ENCODE data around the gene PAQR4. TPM values are rescaled to one million over a fixed set of nuclear protein-coding genes. Genes with fewer than 3 reads are reported as not detected.

The PAQR4 gene
- polyA plus RNA-seq, 1 donor from 2014 or later, result 47.8 TPM

DNA sequence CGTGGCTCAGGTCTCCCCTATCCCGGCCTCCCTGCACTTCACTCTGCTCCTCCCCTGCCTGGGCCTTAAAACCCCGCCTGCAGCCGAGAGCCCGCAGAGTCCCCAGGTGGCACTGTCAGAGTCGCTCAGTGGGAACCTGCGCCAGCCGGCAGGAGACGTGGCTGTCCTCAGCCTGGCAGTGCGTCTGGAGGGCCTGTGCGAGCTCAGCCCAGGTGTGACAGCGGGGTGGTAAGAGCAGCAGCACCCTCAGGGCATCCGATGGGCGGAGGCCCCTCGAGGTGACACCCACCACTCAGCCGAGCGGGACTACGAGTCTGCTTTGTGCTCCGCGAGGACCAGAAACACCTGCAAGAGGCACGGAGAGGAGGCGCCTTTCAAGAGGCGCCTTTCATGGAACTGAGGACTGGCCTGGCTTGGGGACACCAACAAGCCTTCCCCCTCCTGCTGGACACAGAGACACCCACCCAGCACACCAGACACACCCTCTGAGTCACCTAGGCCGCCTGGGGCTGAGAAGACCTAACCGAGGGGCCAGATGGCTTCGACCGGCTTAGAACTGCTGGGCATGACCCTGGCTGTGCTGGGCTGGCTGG is 43.8 kb downstream of the PAQR4 start, which contains the start of gene CLDN9:
CLDN9 (plus strand) TSS at position 96 of the 593 bp plus-strand sequence; CDS start at position 536, 440 bp downstream.
- Histone ChIP-seq H3K9me2 (ENCODE audit: insufficient read depth, low read length) (no peaks in the 10 kb centered on the region), H3K27ac (ENCODE audit: low read length) (no peak within 1 kb of the TSS), H4K20me1 (ENCODE audit: insufficient read depth) (no peaks in the 10 kb centered on the region), H3K9me3 (ENCODE audit: low read length) (no peaks in the 10 kb centered on the region), H3K79me2 (replicated peaks; ENCODE audit: insufficient read depth, low read length) (no peaks in the 10 kb centered on the region), H3K9ac (ENCODE audit: low read length) (no peak within 1 kb of the TSS), H3K4me3 (ENCODE audit: low read length) (no peak within 1 kb of the TSS), H2AFZ (ENCODE audit: low read depth, low read length) (no peak within 1 kb of the TSS), H3K36me3 (ENCODE audit: insufficient read depth, low read length) (no peaks in the 10 kb centered on the region), H3K27me3 (ENCODE audit: insufficient read depth, low read depth, low read length) (peaks cover 52% of the 10 kb centered on the region), H3K4me2 (ENCODE audit: low read length) (no peak within 1 kb of the TSS), H3F3A (ENCODE audit: insufficient read depth, low read length, poor library complexity, severe bottlenecking) (no peaks in the 10 kb centered on the region)
- TF ChIP-seq TAF1 (IDR thresholded peaks at IDR 0.05; ENCODE audit: low read depth), result no peak
- TF ChIP-seq EP300 (conservative IDR thresholded peaks at IDR 0.05; ENCODE audit: poor library complexity, severe bottlenecking), result no peak
- no peak for TF ChIP-seq SMC3 (conservative IDR thresholded peaks at IDR 0.05; ENCODE audit: poor library complexity)
- no peak for TF ChIP-seq RAD21 (conservative IDR thresholded peaks at IDR 0.05)
- TF ChIP-seq, protein P1, sequence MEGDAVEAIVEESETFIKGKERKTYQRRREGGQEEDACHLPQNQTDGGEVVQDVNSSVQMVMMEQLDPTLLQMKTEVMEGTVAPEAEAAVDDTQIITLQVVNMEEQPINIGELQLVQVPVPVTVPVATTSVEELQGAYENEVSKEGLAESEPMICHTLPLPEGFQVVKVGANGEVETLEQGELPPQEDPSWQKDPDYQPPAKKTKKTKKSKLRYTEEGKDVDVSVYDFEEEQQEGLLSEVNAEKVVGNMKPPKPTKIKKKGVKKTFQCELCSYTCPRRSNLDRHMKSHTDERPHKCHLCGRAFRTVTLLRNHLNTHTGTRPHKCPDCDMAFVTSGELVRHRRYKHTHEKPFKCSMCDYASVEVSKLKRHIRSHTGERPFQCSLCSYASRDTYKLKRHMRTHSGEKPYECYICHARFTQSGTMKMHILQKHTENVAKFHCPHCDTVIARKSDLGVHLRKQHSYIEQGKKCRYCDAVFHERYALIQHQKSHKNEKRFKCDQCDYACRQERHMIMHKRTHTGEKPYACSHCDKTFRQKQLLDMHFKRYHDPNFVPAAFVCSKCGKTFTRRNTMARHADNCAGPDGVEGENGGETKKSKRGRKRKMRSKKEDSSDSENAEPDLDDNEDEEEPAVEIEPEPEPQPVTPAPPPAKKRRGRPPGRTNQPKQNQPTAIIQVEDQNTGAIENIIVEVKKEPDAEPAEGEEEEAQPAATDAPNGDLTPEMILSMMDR (IDR thresholded peaks at IDR 0.05; ENCODE audit: poor library complexity, severe bottlenecking), result no peak

DNA sequence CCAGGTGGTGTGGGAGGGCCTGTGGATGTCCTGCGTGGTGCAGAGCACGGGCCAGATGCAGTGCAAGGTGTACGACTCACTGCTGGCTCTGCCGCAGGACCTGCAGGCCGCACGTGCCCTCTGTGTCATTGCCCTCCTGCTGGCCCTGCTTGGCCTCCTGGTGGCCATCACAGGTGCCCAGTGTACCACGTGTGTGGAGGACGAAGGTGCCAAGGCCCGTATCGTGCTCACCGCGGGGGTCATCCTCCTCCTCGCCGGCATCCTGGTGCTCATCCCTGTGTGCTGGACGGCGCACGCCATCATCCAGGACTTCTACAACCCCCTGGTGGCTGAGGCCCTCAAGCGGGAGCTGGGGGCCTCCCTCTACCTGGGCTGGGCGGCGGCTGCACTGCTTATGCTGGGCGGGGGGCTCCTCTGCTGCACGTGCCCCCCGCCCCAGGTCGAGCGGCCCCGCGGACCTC is 44.4 kb downstream of the PAQR4 start:
- peaks cover 52% of the 10 kb centered on the region for H3K27me3 ChIP-seq (ENCODE audit: insufficient read depth, low read depth, low read length)

DNA sequence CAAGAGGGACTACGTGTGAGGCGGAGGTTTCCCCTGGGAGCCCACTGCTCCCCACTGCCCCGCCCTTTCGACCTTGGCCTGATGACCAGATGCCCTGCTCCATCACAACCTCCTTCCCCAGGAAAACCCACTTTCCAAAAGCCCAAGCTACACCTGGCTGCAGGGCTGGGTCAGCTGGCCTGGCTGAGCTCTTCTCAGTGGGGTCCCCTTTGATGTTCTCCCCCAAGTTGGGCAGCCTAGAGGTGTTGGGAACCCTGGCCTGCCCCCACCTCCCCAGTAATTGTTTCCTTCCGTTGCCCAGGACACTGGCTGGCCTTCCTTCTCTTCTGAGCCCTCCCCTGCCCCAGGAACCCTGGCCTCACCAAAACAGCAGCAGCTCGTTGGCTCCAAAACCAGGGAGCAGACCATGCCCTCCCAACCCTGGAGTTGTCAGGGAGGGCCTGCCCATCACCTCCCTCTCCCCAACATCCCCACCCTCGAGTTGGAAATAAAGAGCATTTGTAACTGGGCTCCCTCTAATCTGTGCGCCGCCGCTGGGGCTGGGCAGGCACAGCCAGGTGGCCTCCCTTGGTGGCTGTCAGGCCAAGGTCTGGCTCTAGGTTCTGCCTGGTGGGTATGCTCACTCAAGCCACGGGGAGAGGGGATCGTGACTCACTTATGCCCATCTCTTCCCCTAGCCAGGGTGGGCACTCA is 45.0 kb downstream of the PAQR4 start:
- no peaks in the 10 kb centered on the region for H3K36me3 ChIP-seq (ENCODE audit: insufficient read depth, low read length)
- H3K9ac ChIP-seq (ENCODE audit: low read length), result no peak overlapping the region
- no peak overlapping the region for H3K27ac ChIP-seq (ENCODE audit: low read length)
- H3F3A ChIP-seq (ENCODE audit: insufficient read depth, low read length, poor library complexity, severe bottlenecking), result no peaks in the 10 kb centered on the region
- no peaks in the 10 kb centered on the region for H3K79me2 ChIP-seq (replicated peaks; ENCODE audit: insufficient read depth, low read length)
- no peak overlapping the region for H2AFZ ChIP-seq (ENCODE audit: low read depth, low read length)
- no peaks in the 10 kb centered on the region for H4K20me1 ChIP-seq (ENCODE audit: insufficient read depth)
- no peak for TF ChIP-seq EZH2 (IDR thresholded peaks at IDR 0.05; ENCODE audit: borderline replicate concordance, insufficient read depth, low read length, poor library complexity, severe bottlenecking)
- no peak for TF ChIP-seq SMC3 (conservative IDR thresholded peaks at IDR 0.05; ENCODE audit: poor library complexity)
- no peak for TF ChIP-seq RAD21 (conservative IDR thresholded peaks at IDR 0.05)
- peaks cover 48% of the 10 kb centered on the region for H3K27me3 ChIP-seq (ENCODE audit: insufficient read depth, low read depth, low read length)
- no peak overlapping the region for H3K4me3 ChIP-seq (ENCODE audit: low read length)
- no peaks in the 10 kb centered on the region for H3K9me2 ChIP-seq (ENCODE audit: insufficient read depth, low read length)
- no peaks in the 10 kb centered on the region for H3K9me3 ChIP-seq (ENCODE audit: low read length)
- H3K4me2 ChIP-seq (ENCODE audit: low read length), result no peak overlapping the region

More for the DNA sequence above, 44.4 kb downstream of the PAQR4 start:
- Histone ChIP-seq H3K9me3 (ENCODE audit: low read length) (no peaks in the 10 kb centered on the region), H3K27ac (ENCODE audit: low read length) (no peak overlapping the region), H3K9ac (ENCODE audit: low read length) (no peak overlapping the region), H3K4me3 (ENCODE audit: low read length) (no peak overlapping the region), H3K36me3 (ENCODE audit: insufficient read depth, low read length) (no peaks in the 10 kb centered on the region), H4K20me1 (ENCODE audit: insufficient read depth) (no peaks in the 10 kb centered on the region), H3K79me2 (replicated peaks; ENCODE audit: insufficient read depth, low read length) (no peaks in the 10 kb centered on the region), H3F3A (ENCODE audit: insufficient read depth, low read length, poor library complexity, severe bottlenecking) (no peaks in the 10 kb centered on the region), H3K9me2 (ENCODE audit: insufficient read depth, low read length) (no peaks in the 10 kb centered on the region), H2AFZ (ENCODE audit: low read depth, low read length) (no peak overlapping the region), H3K4me2 (ENCODE audit: low read length) (no peak overlapping the region)
- TF ChIP-seq TAF1 (IDR thresholded peaks at IDR 0.05; ENCODE audit: low read depth), result no peak
- TF ChIP-seq, protein P1 (IDR thresholded peaks at IDR 0.05; ENCODE audit: poor library complexity, severe bottlenecking), result no peak
